Measurements from ENCODE around the gene RBM44.
"Not testable (repeated sequence)": the region's sequence is repeated elsewhere in the genome, so short reads cannot be mapped to it uniquely, and the experiment has no call there.

The RBM44 gene

DNA sequence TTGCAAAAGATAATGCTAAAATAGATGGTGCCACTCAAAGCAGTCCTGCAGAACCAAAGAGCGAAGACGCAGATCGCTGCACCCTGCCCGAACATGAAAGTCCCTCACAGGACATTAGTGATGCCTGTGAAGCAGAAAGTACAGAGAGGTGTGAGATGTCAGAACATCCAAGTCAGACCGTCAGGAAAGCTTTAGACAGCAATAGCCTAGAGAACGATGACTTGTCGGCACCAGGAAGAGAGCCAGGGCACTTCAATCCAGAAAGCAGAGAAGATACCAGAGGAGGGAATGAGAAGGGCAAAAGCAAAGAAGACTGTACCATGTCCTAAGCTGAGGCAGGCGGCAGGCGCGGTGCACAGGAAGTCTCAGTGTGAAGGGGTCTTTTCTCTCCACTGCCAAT is 34.8 kb upstream of the RBM44 start:
- no peaks in the 10 kb centered on the region for H3K27me3 ChIP-seq (ENCODE audit: insufficient read depth, poor library complexity, severe bottlenecking)
- no peak for DNase-seq (ENCODE audit: low read depth in 1 of 2, low spot score in 1 of 2)
- no peak overlapping the region for H3K27ac ChIP-seq (replicated peaks)
- no peak overlapping the region for H3K4me3 ChIP-seq (replicated peaks; ENCODE audit: insufficient read depth, low read length)
- TF ChIP-seq SPI1 (IDR thresholded peaks at IDR 0.05; ENCODE audit: borderline replicate concordance, low read depth) (no peak), GABPA (IDR thresholded peaks at IDR 0.05; ENCODE audit: low read depth) (no peak), POLR2AphosphoS5 (IDR thresholded peaks at IDR 0.05; ENCODE audit: low read depth) (no peak)
- TF ChIP-seq, protein P1, sequence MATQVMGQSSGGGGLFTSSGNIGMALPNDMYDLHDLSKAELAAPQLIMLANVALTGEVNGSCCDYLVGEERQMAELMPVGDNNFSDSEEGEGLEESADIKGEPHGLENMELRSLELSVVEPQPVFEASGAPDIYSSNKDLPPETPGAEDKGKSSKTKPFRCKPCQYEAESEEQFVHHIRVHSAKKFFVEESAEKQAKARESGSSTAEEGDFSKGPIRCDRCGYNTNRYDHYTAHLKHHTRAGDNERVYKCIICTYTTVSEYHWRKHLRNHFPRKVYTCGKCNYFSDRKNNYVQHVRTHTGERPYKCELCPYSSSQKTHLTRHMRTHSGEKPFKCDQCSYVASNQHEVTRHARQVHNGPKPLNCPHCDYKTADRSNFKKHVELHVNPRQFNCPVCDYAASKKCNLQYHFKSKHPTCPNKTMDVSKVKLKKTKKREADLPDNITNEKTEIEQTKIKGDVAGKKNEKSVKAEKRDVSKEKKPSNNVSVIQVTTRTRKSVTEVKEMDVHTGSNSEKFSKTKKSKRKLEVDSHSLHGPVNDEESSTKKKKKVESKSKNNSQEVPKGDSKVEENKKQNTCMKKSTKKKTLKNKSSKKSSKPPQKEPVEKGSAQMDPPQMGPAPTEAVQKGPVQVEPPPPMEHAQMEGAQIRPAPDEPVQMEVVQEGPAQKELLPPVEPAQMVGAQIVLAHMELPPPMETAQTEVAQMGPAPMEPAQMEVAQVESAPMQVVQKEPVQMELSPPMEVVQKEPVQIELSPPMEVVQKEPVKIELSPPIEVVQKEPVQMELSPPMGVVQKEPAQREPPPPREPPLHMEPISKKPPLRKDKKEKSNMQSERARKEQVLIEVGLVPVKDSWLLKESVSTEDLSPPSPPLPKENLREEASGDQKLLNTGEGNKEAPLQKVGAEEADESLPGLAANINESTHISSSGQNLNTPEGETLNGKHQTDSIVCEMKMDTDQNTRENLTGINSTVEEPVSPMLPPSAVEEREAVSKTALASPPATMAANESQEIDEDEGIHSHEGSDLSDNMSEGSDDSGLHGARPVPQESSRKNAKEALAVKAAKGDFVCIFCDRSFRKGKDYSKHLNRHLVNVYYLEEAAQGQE (IDR thresholded peaks at IDR 0.05; ENCODE audit: insufficient replicate concordance, low read depth): no peak
- TF ChIP-seq, protein P2, sequence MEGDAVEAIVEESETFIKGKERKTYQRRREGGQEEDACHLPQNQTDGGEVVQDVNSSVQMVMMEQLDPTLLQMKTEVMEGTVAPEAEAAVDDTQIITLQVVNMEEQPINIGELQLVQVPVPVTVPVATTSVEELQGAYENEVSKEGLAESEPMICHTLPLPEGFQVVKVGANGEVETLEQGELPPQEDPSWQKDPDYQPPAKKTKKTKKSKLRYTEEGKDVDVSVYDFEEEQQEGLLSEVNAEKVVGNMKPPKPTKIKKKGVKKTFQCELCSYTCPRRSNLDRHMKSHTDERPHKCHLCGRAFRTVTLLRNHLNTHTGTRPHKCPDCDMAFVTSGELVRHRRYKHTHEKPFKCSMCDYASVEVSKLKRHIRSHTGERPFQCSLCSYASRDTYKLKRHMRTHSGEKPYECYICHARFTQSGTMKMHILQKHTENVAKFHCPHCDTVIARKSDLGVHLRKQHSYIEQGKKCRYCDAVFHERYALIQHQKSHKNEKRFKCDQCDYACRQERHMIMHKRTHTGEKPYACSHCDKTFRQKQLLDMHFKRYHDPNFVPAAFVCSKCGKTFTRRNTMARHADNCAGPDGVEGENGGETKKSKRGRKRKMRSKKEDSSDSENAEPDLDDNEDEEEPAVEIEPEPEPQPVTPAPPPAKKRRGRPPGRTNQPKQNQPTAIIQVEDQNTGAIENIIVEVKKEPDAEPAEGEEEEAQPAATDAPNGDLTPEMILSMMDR (IDR thresholded peaks at IDR 0.05; ENCODE audit: insufficient read depth, low read length): no peak

DNA sequence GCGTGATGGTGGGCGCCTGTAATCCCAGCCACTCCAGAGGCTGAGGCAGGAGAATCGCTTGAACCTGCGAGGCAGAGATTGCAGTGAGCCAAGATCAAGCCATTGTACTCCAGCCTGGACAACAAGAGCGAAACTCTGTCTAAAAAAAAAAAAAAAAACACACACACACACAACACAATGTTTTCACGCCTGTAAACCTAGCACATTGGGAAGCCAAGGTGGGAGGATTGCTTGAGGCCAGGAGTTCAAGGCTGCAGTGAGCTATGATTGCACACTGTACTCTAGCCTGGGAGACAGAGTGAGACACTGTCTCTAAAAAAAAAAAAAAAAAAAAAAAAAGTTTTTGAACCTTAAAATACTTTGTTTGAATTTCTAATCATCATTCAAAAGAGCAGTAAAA is 33.5 kb upstream of the RBM44 start:
- H3K27ac ChIP-seq (replicated peaks): not testable (repeated sequence)

DNA sequence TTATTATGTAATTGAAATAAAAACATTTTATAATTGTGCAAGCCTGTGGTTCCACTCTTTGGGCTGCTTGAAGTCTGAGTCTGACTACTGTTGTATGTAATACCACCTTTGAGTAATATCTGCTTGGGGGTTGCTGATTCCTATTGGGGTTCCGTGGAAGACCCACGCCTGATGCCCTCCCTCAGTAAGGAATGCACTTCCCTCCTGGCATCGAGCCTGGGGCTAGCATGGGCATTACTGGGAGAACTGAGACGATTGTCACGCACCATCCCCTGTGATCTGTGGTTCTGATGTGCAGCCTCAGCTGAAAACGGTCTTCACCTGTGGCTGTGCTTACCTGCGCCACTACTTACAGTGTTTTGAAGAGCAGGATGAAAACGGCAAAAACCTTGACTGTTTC is 32.7 kb upstream of the RBM44 start:
- no peak overlapping the region for H3K27ac ChIP-seq (replicated peaks)

More for the DNA sequence above, 33.5 kb upstream of the RBM44 start:
- not testable (repeated sequence) for DNase-seq (ENCODE audit: low read depth in 1 of 2, low spot score in 1 of 2); H3K4me3 ChIP-seq (replicated peaks; ENCODE audit: insufficient read depth, low read length); H3K27me3 ChIP-seq (ENCODE audit: insufficient read depth, poor library complexity, severe bottlenecking)

DNA sequence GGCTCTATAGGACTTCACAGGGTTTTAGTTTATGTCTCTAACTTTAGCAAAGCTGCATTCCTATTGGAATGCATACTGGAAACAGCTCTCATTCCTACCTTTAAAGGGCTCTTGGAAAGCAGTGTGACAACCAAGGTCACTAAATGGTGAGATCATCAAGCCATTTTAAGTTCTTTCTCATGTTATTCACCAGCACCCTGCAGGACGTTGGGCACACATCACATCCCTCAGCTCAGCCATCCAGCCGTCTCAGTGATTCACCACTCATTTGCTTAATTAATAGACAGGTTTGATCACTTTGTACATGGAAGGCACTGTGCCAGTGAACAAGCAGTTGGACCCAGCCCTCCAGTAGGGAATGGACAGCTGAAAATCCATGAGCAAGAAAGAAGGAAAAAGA is 32.2 kb upstream of the RBM44 start:
- Histone ChIP-seq H3K27ac (replicated peaks) (no peak overlapping the region), H3K4me3 (replicated peaks; ENCODE audit: insufficient read depth, low read length) (no peak overlapping the region), H3K27me3 (ENCODE audit: insufficient read depth, poor library complexity, severe bottlenecking) (no peaks in the 10 kb centered on the region)
- TF ChIP-seq, protein P2 (IDR thresholded peaks at IDR 0.05; ENCODE audit: insufficient read depth, low read length): no peak
- TF ChIP-seq SPI1 (IDR thresholded peaks at IDR 0.05; ENCODE audit: borderline replicate concordance, low read depth) (no peak), POLR2AphosphoS5 (IDR thresholded peaks at IDR 0.05; ENCODE audit: low read depth) (no peak)
- no peak for DNase-seq (ENCODE audit: low read depth in 1 of 2, low spot score in 1 of 2)

More for the DNA sequence above, 32.7 kb upstream of the RBM44 start:
- DNase-seq (ENCODE audit: low read depth in 1 of 2, low spot score in 1 of 2): no peak
- no peak for TF ChIP-seq GABPA (IDR thresholded peaks at IDR 0.05; ENCODE audit: low read depth)
- TF ChIP-seq, protein P2 (IDR thresholded peaks at IDR 0.05; ENCODE audit: insufficient read depth, low read length): no peak
- TF ChIP-seq, protein P1 (IDR thresholded peaks at IDR 0.05; ENCODE audit: insufficient replicate concordance, low read depth): no peak
- no peak for TF ChIP-seq SPI1 (IDR thresholded peaks at IDR 0.05; ENCODE audit: borderline replicate concordance, low read depth)
- TF ChIP-seq POLR2AphosphoS5 (IDR thresholded peaks at IDR 0.05; ENCODE audit: low read depth): no peak
- no peak overlapping the region for H3K4me3 ChIP-seq (replicated peaks; ENCODE audit: insufficient read depth, low read length)
- H3K27me3 ChIP-seq (ENCODE audit: insufficient read depth, poor library complexity, severe bottlenecking): no peaks in the 10 kb centered on the region
